GM23248 (cell line): ENCODE results near the gene FYB1. TPM values are rescaled to one million over a fixed set of nuclear protein-coding genes. Genes with fewer than 3 reads are reported as not detected.
A peak's percentile ranks its signal among the peaks of the same experiment; 100 is the strongest.

ENCODE experiments used
- DNase-seq: peaks from one replicate; pipeline ENCODE4 v3.0.0-alpha.2; 2015
- H2AFZ ChIP-seq: fragments of 200-600 bp; sonication (generic); 2 replicates; pipeline ENCODE4 v1.6.1; 2016; ENCODE audit warnings: antibody characterized with exemption
- H3F3A ChIP-seq: fragments of 200-600 bp; sonication (generic); 2 replicates; pipeline ENCODE4 v1.6.1; 2016; ENCODE audit warnings: mild to moderate bottlenecking, antibody characterized with exemption, mixed run types; ENCODE audit not compliant: insufficient read depth
- H3K27ac ChIP-seq: fragments of 200-600 bp; sonication (generic); 2 replicates; pipeline ENCODE4 v1.5.1; 2016; ENCODE audit warnings: mild to moderate bottlenecking
- H3K27me3 ChIP-seq: fragments of 200-600 bp; sonication (generic); replicated peaks from 2 replicates; pipeline ENCODE4 v1.6.1; 2016; ENCODE audit warnings: mild to moderate bottlenecking; ENCODE audit not compliant: insufficient read depth
- H3K36me3 ChIP-seq: fragments of 200-600 bp; sonication (generic); 2 replicates; pipeline ENCODE4 v1.6.1; 2016; ENCODE audit warnings: low read depth, mild to moderate bottlenecking
- H3K4me1 ChIP-seq: fragments of 200-600 bp; sonication (generic); 2 replicates; pipeline ENCODE4 v1.6.1; 2016; ENCODE audit warnings: mild to moderate bottlenecking; ENCODE audit not compliant: insufficient read depth
- H3K4me2 ChIP-seq: fragments of 200-600 bp; sonication (generic); one replicate; pipeline ENCODE4 v1.6.1; 2016; ENCODE audit warnings: mild to moderate bottlenecking; ENCODE audit not compliant: unreplicated experiment
- H3K4me3 ChIP-seq: fragments of 200-600 bp; sonication (generic); 2 replicates; pipeline ENCODE4 v1.5.1; 2016; ENCODE audit warnings: mild to moderate bottlenecking
- H3K79me2 ChIP-seq: fragments of 200-600 bp; sonication (generic); 2 replicates; pipeline ENCODE4 v1.6.1; 2016; ENCODE audit warnings: mild to moderate bottlenecking; ENCODE audit not compliant: insufficient read depth
- H3K9ac ChIP-seq: fragments of 200-600 bp; sonication (generic); 2 replicates; pipeline ENCODE4 v1.6.1; 2016; ENCODE audit warnings: mild to moderate bottlenecking
- H3K9me2 ChIP-seq: fragments of 200-600 bp; sonication (generic); 2 replicates; pipeline ENCODE4 v1.6.1; 2016; ENCODE audit warnings: mixed run types, mild to moderate bottlenecking, moderate library complexity; ENCODE audit not compliant: insufficient read depth
- H3K9me3 ChIP-seq: fragments of 200-600 bp; sonication (generic); one replicate; pipeline ENCODE4 v1.6.1; 2017; ENCODE audit warnings: low read depth
- H4K20me1 ChIP-seq: fragments of 200-600 bp; sonication (generic); 2 replicates; pipeline ENCODE4 v1.6.0; 2016; ENCODE audit not compliant: insufficient read depth
- EZH2 ChIP-seq: fragments of 200-600 bp; sonication (generic); IDR thresholded peaks from 2 replicates; pipeline ENCODE4 v1.6.1; 2018; ENCODE audit warnings: antibody characterized with exemption, mild to moderate bottlenecking; ENCODE audit not compliant: insufficient read depth, poor library complexity, severe bottlenecking
- EZH2phosphoT487 ChIP-seq: fragments of 200-600 bp; sonication (generic); IDR thresholded peaks from 2 replicates; pipeline ENCODE4 v1.6.1; 2018; ENCODE audit warnings: antibody characterized with exemption, moderate library complexity, mild to moderate bottlenecking, low read depth; ENCODE audit not compliant: insufficient read depth
- WGBS, 2 experiments: methylation state at CpG; one replicate each; pipeline ENCODE4 v1.1.6; 2015 to 2017; ENCODE audit warnings: low lambda C conversion rate in 2 of 2, low coverage in 1 of 2; ENCODE audit errors: missing lambda C conversion rate in 2 of 2; 5-methylcytosine and 5-hydroxymethylcytosine counted together
- in situ Hi-C: fragments of 300-500 bp; cut with MboI; formaldehyde crosslinking; loops from 2 replicates; pipeline ENCODE4 v1.15.0; 2020
- polyA plus RNA-seq: library from polyadenylated mRNA; unstranded; fragments of >200 nt; fragmentation: Nextera tagmentation; extraction: Ambion mirVana; gene quantifications from 2 replicates; pipeline ENCODE4 v1.2.1, GENCODE V29; 2016
- total RNA-seq: library from RNA; depleted of rRNA; stranded (reverse); fragments of >200 nt; shearing (Covaris generic); gene quantifications from 2 replicates; pipeline ENCODE4 v1.2.3, GENCODE V29; 2014

FYB1 gene
- total and polyA plus RNA-seq, 2 experiments from 2014 or later, result 0.11 TPM; not detected in 1

DNA sequence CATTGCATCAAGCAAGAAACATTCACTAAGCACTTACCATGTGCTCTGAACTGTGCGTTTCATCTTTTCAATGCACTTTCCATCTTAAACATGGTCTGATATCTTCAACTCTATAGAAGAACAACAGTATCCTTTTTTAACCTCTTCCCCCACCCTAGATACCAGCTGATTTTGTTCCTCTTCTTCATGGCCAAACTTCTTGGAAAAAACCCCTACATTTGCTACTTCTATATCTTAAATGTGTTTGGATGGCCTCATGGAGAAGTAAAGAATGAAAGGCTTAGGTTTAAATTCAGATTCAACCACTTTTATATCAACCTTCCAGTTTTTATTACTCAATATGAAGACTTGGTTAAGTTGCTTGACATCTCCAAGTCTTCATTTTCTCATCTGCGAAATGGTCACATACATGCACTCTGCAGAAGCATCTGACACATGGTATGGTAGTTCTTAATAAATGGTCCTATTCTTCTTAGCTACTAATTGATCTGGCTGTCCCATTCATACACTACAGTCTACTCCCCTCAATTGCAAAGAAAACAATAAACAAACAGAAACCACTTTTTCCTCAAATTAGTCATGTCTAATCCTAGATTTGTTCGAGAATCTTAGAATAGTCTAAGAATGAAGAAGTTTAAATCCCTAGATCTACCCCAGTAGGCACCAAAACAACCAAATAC is 59.4 kb downstream of the FYB1 start:
- H4K20me1 ChIP-seq, result no peaks in the 10 kb centered on the region
- no peak overlapping the region for H3K4me3 ChIP-seq
- H3K4me2 ChIP-seq, result no peak overlapping the region
- in situ Hi-C loops, result no loop called here
- H3K27me3 ChIP-seq, result no peaks in the 10 kb centered on the region
- WGBS, 2 experiments, result 94 to 97% methylated on average over 3 of the region's 3 CpGs
- H3K9me3 ChIP-seq, result no peaks in the 10 kb centered on the region
- no peaks in the 10 kb centered on the region for H3K36me3 ChIP-seq
- DNase-seq, result no peak
- H3K27ac ChIP-seq, result no peak overlapping the region
- no peak overlapping the region for H3K9ac ChIP-seq
- TF ChIP-seq EZH2, result no peak
- no peak for TF ChIP-seq EZH2phosphoT487
- H2AFZ ChIP-seq, result no peak overlapping the region; the same call in 1 of the 2 replicates
- peaks cover 11% of the 10 kb centered on the region for H3K4me1 ChIP-seq
- H3F3A ChIP-seq, result peaks cover 13% of the 10 kb centered on the region; the same call in 1 of the 2 replicates
- no peaks in the 10 kb centered on the region for H3K9me2 ChIP-seq
- no peaks in the 10 kb centered on the region for H3K79me2 ChIP-seq

DNA sequence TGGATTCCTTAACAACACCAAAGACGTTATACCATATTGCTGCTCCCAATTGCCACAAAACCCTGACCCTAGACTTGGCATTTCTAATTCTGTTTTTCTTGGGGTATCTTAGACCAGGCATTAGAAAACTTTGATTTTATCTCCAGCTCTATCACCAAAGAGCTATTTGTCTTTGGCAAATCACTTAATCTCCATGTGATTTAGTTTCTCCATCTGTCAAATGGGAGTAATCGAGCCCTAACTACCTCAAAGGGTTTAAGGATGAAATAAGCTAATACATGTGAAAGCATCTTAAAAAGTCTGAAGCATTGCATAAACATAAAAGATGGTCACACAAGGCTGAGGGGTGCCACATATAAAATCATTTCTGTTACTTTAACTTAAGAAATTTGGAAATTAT is 60.6 kb downstream of the FYB1 start:
- H3K4me3 ChIP-seq, result no peak overlapping the region
- H3K27me3 ChIP-seq, result no peaks in the 10 kb centered on the region
- peak overlapping the region; percentile 77 for H2AFZ ChIP-seq
- H3K9me2 ChIP-seq, result no peaks in the 10 kb centered on the region
- H3K9ac ChIP-seq, result no peak overlapping the region
- no peak overlapping the region for H3K4me2 ChIP-seq
- TF ChIP-seq EZH2phosphoT487 (no peak), EZH2 (no peak)
- H3K27ac ChIP-seq, result no peak overlapping the region
- H4K20me1 ChIP-seq, result no peaks in the 10 kb centered on the region
- H3K9me3 ChIP-seq, result no peaks in the 10 kb centered on the region
- H3K36me3 ChIP-seq, result no peaks in the 10 kb centered on the region
- H3K79me2 ChIP-seq, result no peaks in the 10 kb centered on the region
- no peak for DNase-seq
- 82% methylated on average over 2 of the region's 2 CpGs for WGBS, 2 experiments
- H3F3A ChIP-seq, result peaks cover 13% of the 10 kb centered on the region; the same call in 1 of the 2 replicates
- in situ Hi-C loops, result no loop called here
- peaks cover 11% of the 10 kb centered on the region for H3K4me1 ChIP-seq

DNA sequence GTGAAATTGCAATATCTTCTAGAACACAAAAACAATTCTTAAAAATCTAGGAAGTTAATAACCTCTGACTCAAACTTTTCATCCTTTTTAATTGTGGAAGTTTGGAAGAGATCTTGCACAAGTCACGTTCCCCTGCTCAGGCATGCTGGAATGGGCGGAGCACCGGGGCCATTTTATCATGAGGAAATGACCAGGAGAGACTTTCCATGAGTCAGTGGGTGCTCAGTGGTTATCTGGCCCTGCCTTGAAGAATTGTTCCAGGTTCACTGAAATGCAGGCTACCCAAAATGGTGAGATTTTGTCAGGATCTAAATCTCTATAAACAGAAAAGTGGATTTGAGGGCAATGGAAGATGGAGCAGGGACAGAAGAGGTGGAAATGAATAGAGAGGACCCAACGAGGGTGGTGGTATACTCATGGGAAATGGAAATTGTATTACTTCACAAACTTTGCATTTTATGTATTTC is 61.2 kb downstream of the FYB1 start:
- H3K9me3 ChIP-seq, result no peaks in the 10 kb centered on the region
- H4K20me1 ChIP-seq, result no peaks in the 10 kb centered on the region
- no peak overlapping the region for H3K27ac ChIP-seq
- no peak overlapping the region for H3K9ac ChIP-seq
- peak overlapping the region; percentile 77 for H2AFZ ChIP-seq
- peaks cover 11% of the 10 kb centered on the region for H3K4me1 ChIP-seq
- in situ Hi-C loops, result no loop called here
- H3F3A ChIP-seq, result peaks cover 13% of the 10 kb centered on the region; the same call in 1 of the 2 replicates
- no peak overlapping the region for H3K4me2 ChIP-seq
- 25 to 34% methylated on average over 4 of the region's 4 CpGs for WGBS, 2 experiments
- no peaks in the 10 kb centered on the region for H3K36me3 ChIP-seq
- DNase-seq, result peak; percentile 79
- H3K27me3 ChIP-seq, result no peaks in the 10 kb centered on the region
- no peak overlapping the region for H3K4me3 ChIP-seq
- H3K79me2 ChIP-seq, result no peaks in the 10 kb centered on the region
- TF ChIP-seq EZH2phosphoT487 (no peak), EZH2 (no peak)
- H3K9me2 ChIP-seq, result no peaks in the 10 kb centered on the region

DNA sequence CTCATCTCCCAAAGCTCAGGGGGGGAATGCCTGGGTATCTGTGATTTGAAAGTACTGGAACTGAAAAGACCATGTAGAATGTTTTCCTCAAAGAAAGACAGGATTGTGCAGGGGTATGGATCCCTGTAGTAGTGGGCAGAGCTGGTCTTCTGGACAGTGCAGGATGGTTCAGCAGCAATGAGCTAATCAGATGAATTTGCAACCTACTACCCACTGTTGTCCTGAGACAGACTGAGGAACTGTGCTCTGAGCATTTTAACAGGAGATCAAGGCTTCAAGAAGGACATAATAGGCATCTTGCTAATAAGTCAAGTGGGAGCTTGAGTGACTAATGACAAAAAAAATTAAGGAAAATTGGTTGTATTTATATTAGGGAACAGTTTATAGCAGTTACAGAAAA is 61.7 kb downstream of the FYB1 start:
- Histone ChIP-seq H3K4me1 (peaks cover 11% of the 10 kb centered on the region), H3K4me2 (no peak overlapping the region)

More for the DNA sequence above, 61.7 kb downstream of the FYB1 start:
- H3K9ac ChIP-seq, result no peak overlapping the region
- DNase-seq, result no peak
- in situ Hi-C loops, result no loop called here
- H3K27ac ChIP-seq, result no peak overlapping the region
- H3K79me2 ChIP-seq, result no peaks in the 10 kb centered on the region
- H3F3A ChIP-seq, result peaks cover 13% of the 10 kb centered on the region; the same call in 1 of the 2 replicates
- H2AFZ ChIP-seq, result peak overlapping the region; percentile 77
- TF ChIP-seq EZH2phosphoT487 (no peak), EZH2 (no peak)
- H3K9me3 ChIP-seq, result no peaks in the 10 kb centered on the region
- no peaks in the 10 kb centered on the region for H3K9me2 ChIP-seq
- H4K20me1 ChIP-seq, result no peaks in the 10 kb centered on the region
- no peak overlapping the region for H3K4me3 ChIP-seq
- no peaks in the 10 kb centered on the region for H3K36me3 ChIP-seq
- no peaks in the 10 kb centered on the region for H3K27me3 ChIP-seq
